Heart left ventricle (tissue), 16 donors: ENCODE results near the gene NCF2. TPM values are rescaled to one million over a fixed set of nuclear protein-coding genes. Genes with fewer than 3 reads are reported as not detected.

Source experiments
- ATAC-seq, 4 donors: fragments of 200-7000 bp; cut with Tn5 transposase; one replicate each; pipeline ENCODE4 v1.9.1; 2020 to 2022; ENCODE audit warnings: moderate library complexity in 4 of 4, mild to moderate bottlenecking in 3 of 4, moderate number of reproducible peaks in 1 of 4
- DNase-seq, 5 donors: peaks; one replicate each; pipeline ENCODE4 v3.0.0-alpha.2; 2020
- H3K27ac ChIP-seq, 12 donors: fragments of 200-600 bp; sonication (generic) in 4 of 12; one replicate each; pipeline versions ENCODE4 v1.5.0 to v1.8.0; 2016 to 2022; ENCODE audit warnings: mild to moderate bottlenecking in 2 of 12
- H3K27me3 ChIP-seq, 9 donors: fragments of 200-600 bp; sonication (generic) in 2 of 9; one replicate each; pipeline versions ENCODE4 v1.5.1 to v1.8.0; 2016 to 2022; ENCODE audit warnings: mild to moderate bottlenecking in 3 of 9
- H3K36me3 ChIP-seq, 9 donors: fragments of 200-600 bp; sonication (generic) in 2 of 9; one replicate each; pipeline versions ENCODE4 v1.5.0 to v1.8.0; 2018 to 2022; ENCODE audit warnings: mild to moderate bottlenecking in 2 of 9
- H3K4me1 ChIP-seq, 12 donors: fragments of 200-600 bp; sonication (generic) in 4 of 12; one replicate each; pipeline versions ENCODE4 v1.5.0 to v1.8.0; 2016 to 2022; ENCODE audit warnings: mild to moderate bottlenecking in 3 of 12
- H3K4me3 ChIP-seq, 12 donors: fragments of 200-600 bp; sonication (generic) in 4 of 12; one replicate each; pipeline versions ENCODE4 v1.5.0 to v1.8.0; 2017 to 2022; ENCODE audit warnings: mild to moderate bottlenecking in 9 of 12, moderate library complexity in 4 of 12
- H3K9me3 ChIP-seq, 12 donors: fragments of 200-600 bp; sonication (generic) in 4 of 12; one replicate each; pipeline versions ENCODE4 v1.5.0 to v1.8.0; 2016 to 2022; ENCODE audit warnings: mild to moderate bottlenecking in 1 of 12
- POLR2A ChIP-seq, 2 donors: fragments of 450-650 bp; IDR thresholded peaks; one replicate each; pipeline ENCODE4 v1.6.1; 2017; ENCODE audit warnings: antibody characterized with exemption in 2 of 2, mild to moderate bottlenecking in 2 of 2, moderate library complexity in 2 of 2
- WGBS, 4 donors: extraction: QIAGEN DNeasy Blood & Tissue Kit in 2 of 4; methylation state at CpG; one replicate each; pipeline versions ENCODE4 v1.1.5 to v1.1.7; 2013 to 2018; 5-methylcytosine and 5-hydroxymethylcytosine counted together
- intact Hi-C, 10 donors: fragments of 100-400 bp; cut with DNase I; formaldehyde crosslinking; loops; one replicate each; pipeline versions ENCODE4 v1.11.1 to v1.14.2; 2022
- polyA plus RNA-seq, 2 donors: library from polyadenylated mRNA; stranded (reverse); fragments of 200-250 nt; gene quantifications; one replicate each; pipeline ENCODE4 v1.2.3, GENCODE V29; 2013
- total RNA-seq, 9 donors: library from RNA; depleted of rRNA in 2 of 9; stranded (reverse); fragments of >200 nt in 2 of 9; fragmentation: NEBNext Ultra II Directional in 3 of 9; extraction: Animal tissue kit (Norgen Biotek cat#: 25700) in 3 of 9; gene quantifications; one replicate each; pipeline versions ENCODE4 v1.1.0 to v1.2.4, GENCODE V29; 2016 to 2023
- TF ChIP-seq, protein P1 (sequence below), 12 donors: fragments of 200-600 bp; sonication (generic) in 4 of 12; IDR thresholded peaks; one replicate each; pipeline versions ENCODE4 v1.5.0 to v1.8.0; 2018 to 2022; ENCODE audit warnings: antibody characterized with exemption in 12 of 12, mild to moderate bottlenecking in 5 of 12
- donor health status: ischemic (EF 13 %, LVEDD 7.1; RV severe dilation, severe dysfunction).
- donor health status: healthy with polysubstance abuse.
- donor health status: DM: no; HTN: yes; CAD: no.
- donor health status: DM: no; HTN: no; CAD: no.
- donor health status: ischemic (EF 25% LVEDD 6.9; RV normal size, moderate dysfunction).
- donor health status: ischemic (EF 25% LVEDD 5.7; RV mildly dilated, moderate dysfunction).
- donor health status: healthy.
- donor health status: DM: yes; HTN: yes; CAD: no.
- donor health status: ischemic (EF 35%, LVEDD 5.7; RV mildly dilated, moderate dysfunction).
- donor health status: nonischemic (EF 11% LVEDD 7.7; RV severe dilation, severe dysfunction).
- donor health status: DM: yes; HTN: yes; CAD: no.
- donor health status: PGD.
- donor health status: ischemic (EF 29% LVEDD 5.4; RV normal size, mild dysfunction).
- donor health status: nonischemic (EF 23%, LVEDD 6.1; RV moderate dilation, normal function).

NCF2 gene
- total and polyA plus RNA-seq, 11 donors = 1.3 to 51.2 (median 4.8) TPM

- Histone ChIP-seq H3K9me3 (no peaks in the 10 kb centered on the region), H3K4me3 (no peak overlapping the region), H3K4me1 (peaks cover 0 to 35% (median 10%) of the 10 kb centered on the region in 12 donors), H3K27me3 (no peaks in the 10 kb centered on the region), H3K27ac (peak overlapping the region in 3 of 12 donors; percentile 9 to 13 (median 10)), H3K36me3 (peaks cover 0 to 100% (median 87%) of the 10 kb centered on the region in 9 donors)
- ATAC-seq (peak; percentile 61 to 86 (median 78)), DNase-seq (no peak)
- TF ChIP-seq POLR2A (IDR thresholded peaks at IDR 0.05) = no peak
- TF ChIP-seq, protein P1, sequence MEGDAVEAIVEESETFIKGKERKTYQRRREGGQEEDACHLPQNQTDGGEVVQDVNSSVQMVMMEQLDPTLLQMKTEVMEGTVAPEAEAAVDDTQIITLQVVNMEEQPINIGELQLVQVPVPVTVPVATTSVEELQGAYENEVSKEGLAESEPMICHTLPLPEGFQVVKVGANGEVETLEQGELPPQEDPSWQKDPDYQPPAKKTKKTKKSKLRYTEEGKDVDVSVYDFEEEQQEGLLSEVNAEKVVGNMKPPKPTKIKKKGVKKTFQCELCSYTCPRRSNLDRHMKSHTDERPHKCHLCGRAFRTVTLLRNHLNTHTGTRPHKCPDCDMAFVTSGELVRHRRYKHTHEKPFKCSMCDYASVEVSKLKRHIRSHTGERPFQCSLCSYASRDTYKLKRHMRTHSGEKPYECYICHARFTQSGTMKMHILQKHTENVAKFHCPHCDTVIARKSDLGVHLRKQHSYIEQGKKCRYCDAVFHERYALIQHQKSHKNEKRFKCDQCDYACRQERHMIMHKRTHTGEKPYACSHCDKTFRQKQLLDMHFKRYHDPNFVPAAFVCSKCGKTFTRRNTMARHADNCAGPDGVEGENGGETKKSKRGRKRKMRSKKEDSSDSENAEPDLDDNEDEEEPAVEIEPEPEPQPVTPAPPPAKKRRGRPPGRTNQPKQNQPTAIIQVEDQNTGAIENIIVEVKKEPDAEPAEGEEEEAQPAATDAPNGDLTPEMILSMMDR (IDR thresholded peaks at IDR 0.05) = peak; percentile 41 to 77 (median 60)
- WGBS, 4 donors = 32 to 39% (median 37%) methylated on average over 2 of the region's 2 CpGs
- intact Hi-C loops = loop anchor here in 9 of 10 donors (2.0 to 10.0 kb wide), 6 partner anchors 71 to 269 kb away; partner anchors contain the start of gene SMG7 (in 4 of the 9)
Measured at GRCh38 chr1:183543619-183544204, 46.5 kb downstream of the NCF2 start.

DNA sequence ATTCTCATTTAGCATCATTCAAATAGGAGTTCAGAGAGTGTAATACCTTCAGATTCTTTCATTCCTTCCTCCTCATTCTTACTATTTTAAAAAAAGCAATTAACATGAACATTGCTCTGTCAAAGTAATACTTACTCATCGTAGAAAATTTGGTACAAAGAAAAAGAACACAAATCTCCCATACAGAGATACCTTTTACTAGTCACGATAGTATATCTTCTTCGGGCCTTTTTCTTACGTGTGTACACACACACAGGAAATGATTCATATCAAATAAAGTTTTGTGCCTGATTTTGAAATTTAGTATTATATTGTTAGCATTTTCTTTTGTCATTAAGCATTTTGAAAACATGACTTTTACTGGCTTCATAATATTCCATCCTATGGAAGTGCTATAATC lies 52.9 kb downstream of the NCF2 start:
- ATAC-seq = no peak
- Histone ChIP-seq H3K27ac (no peak overlapping the region), H3K4me1 (no peaks in the 10 kb centered on the region), H3K27me3 (no peaks in the 10 kb centered on the region), H3K36me3 (peaks cover 0 to 100% (median 96%) of the 10 kb centered on the region in 9 donors), H3K9me3 (no peaks in the 10 kb centered on the region), H3K4me3 (no peak overlapping the region)
- intact Hi-C loops = no loop called here
- 94 to 95% (median 94%) methylated on average over 4 of the region's 4 CpGs for WGBS, 4 donors
- TF ChIP-seq, protein P1 (IDR thresholded peaks at IDR 0.05) = no peak
- TF ChIP-seq POLR2A (IDR thresholded peaks at IDR 0.05) = no peak
- DNase-seq = no peak

- Histone ChIP-seq H3K9me3 (no peaks in the 10 kb centered on the region), H3K4me1 (no peaks in the 10 kb centered on the region), H3K27me3 (no peaks in the 10 kb centered on the region), H3K36me3 (peaks cover 0 to 100% (median 92%) of the 10 kb centered on the region in 9 donors), H3K27ac (no peak overlapping the region), H3K4me3 (no peak overlapping the region)
- WGBS, 4 donors = 89 to 94% (median 91%) methylated on average over 3 of the region's 3 CpGs
- ATAC-seq (no peak), DNase-seq (no peak)
- intact Hi-C loops = no loop called here
- no peak for TF ChIP-seq POLR2A (IDR thresholded peaks at IDR 0.05)
- TF ChIP-seq, protein P1 (IDR thresholded peaks at IDR 0.05) = no peak
Measured at GRCh38 chr1:183533617-183534174, 56.6 kb downstream of the NCF2 start.

- DNase-seq = no peak
- Histone ChIP-seq H3K27ac (no peak overlapping the region), H3K4me1 (no peaks in the 10 kb centered on the region), H3K9me3 (no peaks in the 10 kb centered on the region), H3K27me3 (no peaks in the 10 kb centered on the region), H3K4me3 (no peak overlapping the region), H3K36me3 (peaks cover 3 to 100% (median 83%) of the 10 kb centered on the region in 9 donors)
- TF ChIP-seq, protein P1 (IDR thresholded peaks at IDR 0.05) = no peak
- no peak for TF ChIP-seq POLR2A (IDR thresholded peaks at IDR 0.05)
- ATAC-seq = no peak
- 96 to 100% (median 99%) methylated on average over 3 of the region's 3 CpGs for WGBS, 4 donors
- intact Hi-C loops = no loop called here
Measured at GRCh38 chr1:183528577-183528976, 61.7 kb downstream of the NCF2 start.
